Lower lobe of right lung (tissue), 2 donors: ENCODE measurements around the gene RAF1. TPM values are rescaled to one million over a fixed set of nuclear protein-coding genes. Genes with fewer than 3 reads are reported as not detected.
A peak's percentile ranks its signal among the peaks of the same experiment; 100 is the strongest.

ENCODE experiments used
- ATAC-seq, 2 donors: fragments of 200-7000 bp; cut with Tn5 transposase; one replicate each; pipeline ENCODE4 v1.9.1; 2020 to 2022; ENCODE audit warnings: mild to moderate bottlenecking in 2 of 2, moderate library complexity in 2 of 2
- DNase-seq: peaks from one replicate; pipeline ENCODE4 v3.0.0-alpha.2; 2020
- H3K27ac ChIP-seq: fragments of 200-600 bp; one replicate; pipeline ENCODE4 v1.8.0; 2022
- H3K27me3 ChIP-seq: fragments of 200-600 bp; one replicate; pipeline ENCODE4 v1.8.0; 2022; ENCODE audit warnings: low read depth
- H3K36me3 ChIP-seq: fragments of 200-600 bp; one replicate; pipeline ENCODE4 v1.8.0; 2022; ENCODE audit warnings: mild to moderate bottlenecking
- H3K4me1 ChIP-seq: fragments of 200-600 bp; one replicate; pipeline ENCODE4 v1.8.0; 2022
- H3K4me3 ChIP-seq: fragments of 200-600 bp; one replicate; pipeline ENCODE4 v1.8.0; 2022; ENCODE audit warnings: mild to moderate bottlenecking
- H3K9me3 ChIP-seq: fragments of 200-600 bp; one replicate; pipeline ENCODE4 v1.8.0; 2022
- CTCF ChIP-seq: fragments of 200-600 bp; IDR thresholded peaks from one replicate; pipeline ENCODE4 v1.8.0; 2022; ENCODE audit warnings: antibody characterized with exemption, mild to moderate bottlenecking
- intact Hi-C: fragments of 100-400 bp; cut with DNase I; formaldehyde crosslinking; loops from one replicate; pipeline ENCODE4 v1.11.0; 2022
- long read RNA-seq: library from polyadenylated mRNA; unstranded; transcript quantifications from one replicate; pipeline ENCODE4 v2.0.0, GENCODE V29; 2021
- total RNA-seq: library from RNA; stranded (reverse); fragmentation: NEBNext Ultra II Directional; extraction: Animal tissue kit (Norgen Biotek cat#: 25700); gene quantifications from one replicate; pipeline ENCODE4 v1.2.1, GENCODE V29; 2021
- donor health status: DM: no; HTN: yes; CAD: no; lungs with severe emphysema.

Gene RAF1
- 92.7 TPM for total RNA-seq
- long read RNA-seq, transcript RAF1-201 (17 exons, 3,300 nt), result major isoform, 50 of 85 reads
- long read RNA-seq, partial matches to known transcripts, result 6 of 85 reads
- long read RNA-seq, other reads (novel, unspliced or antisense), result 27 of 85 reads

- Histone ChIP-seq H3K36me3 (no peaks in the 10 kb centered on the region), H3K4me3 (peak within 1 kb of the TSS; percentile 98), H3K27ac (peak within 1 kb of the TSS; percentile 99), H3K27me3 (no peaks in the 10 kb centered on the region), H3K4me1 (peaks cover 41% of the 10 kb centered on the region), H3K9me3 (no peaks in the 10 kb centered on the region)
- peak; percentile 99 for DNase-seq
- no peak for TF ChIP-seq CTCF
- intact Hi-C loops, result no loop called here
- peak; percentile 97 to 99 for ATAC-seq
Observed at GRCh38 chr3:12663936-12664908, at the start of gene RAF1. RAF1 (minus strand) TSS chr3:12664117; CDS start chr3:12618721, 45,396 bp downstream.

- no peaks in the 10 kb centered on the region for H3K4me1 ChIP-seq
Observed at GRCh38 chr3:12710062-12710461, 46.1 kb upstream of the RAF1 start.

DNA sequence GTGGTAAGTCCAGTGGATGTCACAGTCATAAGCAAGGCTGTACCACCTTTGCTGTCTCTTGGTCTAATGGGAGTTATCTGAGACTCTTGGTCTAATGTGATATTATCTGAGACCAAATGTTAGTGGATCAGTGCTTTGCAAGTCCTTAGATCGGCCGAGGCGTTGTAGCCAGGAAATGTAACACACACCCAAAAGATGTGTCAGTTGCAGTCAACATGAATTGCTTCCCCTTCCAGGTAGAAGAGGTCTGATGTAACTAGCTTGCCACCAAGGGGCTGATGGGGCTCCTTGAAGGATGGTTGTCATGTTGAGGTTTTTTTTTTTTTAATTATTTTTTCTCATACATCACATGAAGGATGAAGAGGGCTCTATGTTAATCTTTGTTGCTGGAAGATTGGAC lies 45.4 kb upstream of the RAF1 start:
- Histone ChIP-seq H3K36me3 (no peaks in the 10 kb centered on the region), H3K27ac (no peak overlapping the region), H3K4me3 (no peak overlapping the region), H3K9me3 (no peaks in the 10 kb centered on the region), H3K4me1 (no peaks in the 10 kb centered on the region), H3K27me3 (no peaks in the 10 kb centered on the region)
- ATAC-seq, result no peak
- no peak for TF ChIP-seq CTCF
- no peak for DNase-seq
- intact Hi-C loops, result no loop called here

More at GRCh38 chr3:12710062-12710461, 46.1 kb upstream of the RAF1 start:
- Histone ChIP-seq H3K4me3 (no peak overlapping the region), H3K27me3 (no peaks in the 10 kb centered on the region), H3K36me3 (no peaks in the 10 kb centered on the region), H3K9me3 (no peaks in the 10 kb centered on the region), H3K27ac (no peak overlapping the region)
- no peak for TF ChIP-seq CTCF
- intact Hi-C loops, result no loop called here
- no peak for ATAC-seq
- no peak for DNase-seq

- intact Hi-C loops, result no loop called here
- no peak overlapping the region for H3K27ac ChIP-seq
- DNase-seq (no peak), ATAC-seq (no peak)
- H3K27me3 ChIP-seq, result no peaks in the 10 kb centered on the region
- no peaks in the 10 kb centered on the region for H3K36me3 ChIP-seq
- H3K4me1 ChIP-seq, result no peaks in the 10 kb centered on the region
- no peaks in the 10 kb centered on the region for H3K9me3 ChIP-seq
- no peak overlapping the region for H3K4me3 ChIP-seq
- TF ChIP-seq CTCF, result no peak
Observed at GRCh38 chr3:12708584-12709192, 44.8 kb upstream of the RAF1 start.

DNA sequence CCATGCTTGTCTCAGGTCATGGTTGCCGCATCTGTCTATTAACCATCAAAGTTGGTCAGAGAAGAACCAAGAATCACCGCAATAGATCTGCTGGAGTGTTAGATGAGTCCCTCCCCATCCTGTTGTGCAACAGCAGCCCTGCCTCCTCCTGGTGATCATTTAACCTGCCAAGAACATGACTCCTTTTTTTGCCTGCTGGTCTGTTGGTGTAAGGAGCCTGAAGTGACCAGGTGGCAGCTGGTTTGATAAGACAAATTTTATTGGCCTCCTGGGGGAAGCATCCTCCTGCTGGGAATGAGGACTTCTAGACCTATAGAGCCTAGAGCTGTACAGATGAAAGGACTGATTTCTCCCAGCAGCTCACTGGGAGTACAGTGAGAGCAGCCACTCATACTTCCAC lies 43.5 kb upstream of the RAF1 start:
- H3K27ac ChIP-seq, result no peak overlapping the region

More for the DNA sequence above, 43.5 kb upstream of the RAF1 start:
- no peak overlapping the region for H3K4me3 ChIP-seq
- H3K27me3 ChIP-seq, result no peaks in the 10 kb centered on the region
- H3K4me1 ChIP-seq, result no peaks in the 10 kb centered on the region
- intact Hi-C loops, result no loop called here
- DNase-seq (no peak), ATAC-seq (no peak)
- H3K9me3 ChIP-seq, result no peaks in the 10 kb centered on the region
- no peaks in the 10 kb centered on the region for H3K36me3 ChIP-seq
- TF ChIP-seq CTCF, result no peak
